HG03280 (cell line): ENCODE data around the gene TMEM109.

ENCODE experiments used
- ATAC-seq: cut with Tn5 transposase; IDR thresholded peaks from one replicate; pipeline ENCODE4 v1.9.1; 2021; ENCODE audit warnings: mild to moderate bottlenecking, moderate library complexity; ENCODE audit not compliant: unreplicated experiment

TMEM109 gene

DNA sequence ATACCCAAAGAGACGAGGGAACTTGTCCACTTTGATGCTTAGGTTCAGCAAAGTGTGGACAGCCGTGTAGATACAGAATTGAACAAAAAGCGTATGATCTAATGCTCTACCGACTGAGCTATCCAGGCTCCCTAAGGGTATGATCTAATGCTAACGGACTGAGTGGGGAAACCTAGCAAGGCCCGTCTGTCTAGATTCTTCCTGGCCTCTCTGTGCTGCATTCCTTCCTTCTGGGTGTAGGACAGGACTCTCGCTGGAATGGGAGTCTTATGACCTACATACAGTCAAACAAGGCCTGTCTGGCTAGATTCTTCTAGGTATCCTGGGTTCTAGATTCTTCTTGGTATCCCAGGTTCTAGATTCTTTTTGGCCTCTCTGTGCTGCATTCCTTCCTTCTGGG, 46.4 kb downstream of the TMEM109 start:
- ATAC-seq = no peak

DNA sequence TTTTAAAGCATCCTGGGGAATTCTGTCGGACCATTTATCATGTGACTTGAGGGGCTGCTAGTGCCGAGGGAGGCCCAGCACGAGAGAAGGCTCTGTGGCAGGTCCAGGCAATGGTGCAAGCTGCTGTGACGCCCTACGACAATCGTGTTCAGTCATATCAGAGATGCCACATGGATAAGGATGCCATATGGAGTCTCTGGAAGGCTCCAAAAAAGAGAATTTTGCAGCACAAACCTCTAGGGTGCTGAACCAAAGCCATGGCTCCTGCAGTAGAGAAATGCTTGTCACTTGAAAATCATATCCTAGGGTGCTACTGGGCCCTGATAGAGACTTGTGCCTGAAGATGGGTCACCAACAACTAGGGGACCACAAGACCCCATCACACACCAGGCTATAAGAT, 50.8 kb downstream of the TMEM109 start:
- ATAC-seq = no peak

DNA sequence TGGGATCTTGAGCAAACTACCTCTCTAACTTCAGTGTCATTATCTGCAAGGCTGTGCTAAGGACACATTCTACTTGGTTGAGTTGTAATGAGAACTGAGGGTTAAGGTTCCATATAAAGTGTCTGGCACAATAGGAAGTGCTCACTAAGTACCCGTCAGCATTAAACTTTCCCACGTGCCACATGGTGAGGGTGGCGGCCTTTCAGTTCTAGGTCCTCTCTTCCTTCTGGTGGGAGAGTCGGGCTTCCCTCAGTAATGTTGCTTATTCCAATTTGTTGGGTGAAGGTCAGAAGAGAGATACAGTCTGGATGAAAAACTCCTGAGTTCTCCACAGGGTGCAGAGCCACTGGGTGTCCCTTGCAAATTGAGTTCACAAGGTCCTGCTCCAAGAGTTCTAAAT, 52.9 kb downstream of the TMEM109 start:
- ATAC-seq = no peak

DNA sequence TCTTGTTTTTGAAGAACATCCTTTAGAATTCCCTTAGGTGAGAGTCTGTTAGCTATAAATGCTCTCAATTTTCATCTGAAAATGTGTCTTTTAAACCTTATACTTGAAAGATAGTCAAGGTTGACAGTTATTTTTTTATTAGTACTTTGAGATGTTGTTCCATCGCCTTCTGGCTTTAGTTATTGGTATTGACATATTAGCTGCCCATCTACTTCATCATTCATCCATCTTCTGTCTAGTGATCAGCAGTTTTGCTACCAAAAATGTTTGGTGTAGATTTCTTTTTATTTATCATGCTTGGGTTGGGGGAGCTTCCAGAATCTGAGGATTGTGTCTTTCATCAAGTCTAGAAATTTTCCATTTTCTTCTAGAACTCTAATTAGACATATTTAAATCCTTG, 54.3 kb downstream of the TMEM109 start:
- no peak for ATAC-seq

DNA sequence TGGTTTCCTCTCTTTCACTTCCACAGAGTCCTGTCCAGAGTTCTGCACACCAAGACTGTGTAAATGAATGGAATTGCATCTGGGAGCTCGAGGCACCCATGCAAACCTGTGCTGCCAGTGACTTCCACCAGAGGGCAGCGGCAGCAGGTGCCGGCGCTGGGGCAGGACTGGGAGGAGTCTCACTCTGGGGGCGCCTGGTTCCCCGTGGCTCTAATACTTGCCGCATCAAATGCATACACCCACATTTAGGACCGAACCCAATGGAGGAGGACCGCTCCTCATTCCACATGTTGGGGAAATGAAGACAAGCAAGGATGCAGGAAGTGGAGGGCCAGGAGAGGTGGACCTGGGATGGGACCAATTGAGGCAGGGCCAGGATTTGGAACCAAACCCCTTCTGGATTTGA, 56.4 kb downstream of the TMEM109 start:
- ATAC-seq = peak; percentile 71

DNA sequence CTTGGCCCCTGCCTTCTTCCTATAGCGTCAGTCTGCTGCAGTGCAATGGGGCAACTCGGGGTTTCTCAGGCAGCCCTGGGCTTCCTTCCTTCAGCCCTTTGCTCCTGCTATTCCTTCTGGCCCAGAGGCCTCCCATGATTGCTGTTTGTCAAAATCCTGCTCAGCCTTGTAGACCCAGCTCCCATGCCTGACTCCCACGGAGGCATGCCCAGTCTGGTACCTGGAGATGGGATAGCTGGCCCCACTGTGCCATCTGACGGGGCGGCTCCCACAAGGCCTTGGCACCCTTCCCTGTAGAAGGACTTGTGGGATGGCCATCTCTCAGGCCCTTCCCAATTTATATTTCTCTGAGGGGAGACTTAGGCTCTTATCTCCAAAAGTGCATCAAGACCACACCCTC, 56.9 kb downstream of the TMEM109 start:
- no peak for ATAC-seq

DNA sequence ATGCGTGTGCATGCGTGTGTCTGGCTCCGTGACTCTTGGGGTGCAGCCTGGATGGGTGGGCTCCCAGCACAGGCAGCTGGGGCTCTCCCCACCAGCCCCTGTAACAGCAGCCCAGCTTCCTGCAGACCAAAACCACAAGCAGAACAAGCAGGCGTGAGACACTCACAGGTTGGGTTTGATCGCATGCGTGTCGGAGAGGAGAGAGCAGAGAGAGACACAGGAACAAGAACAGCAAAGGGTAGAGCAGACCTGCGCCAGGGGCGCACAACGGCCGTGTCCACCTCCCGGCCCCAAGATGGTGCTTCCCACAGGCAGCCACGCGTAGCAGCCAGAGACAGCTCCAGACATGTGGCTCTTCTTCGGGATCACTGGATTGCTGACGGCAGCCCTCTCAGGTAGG, 57.6 kb downstream of the TMEM109 start, which contains the start of gene CD6:
Gene CD6 (plus strand): TSS at position 161 of the 400 bp plus-strand sequence. CDS start 186 bp downstream, at position 347.
- no peak for ATAC-seq

DNA sequence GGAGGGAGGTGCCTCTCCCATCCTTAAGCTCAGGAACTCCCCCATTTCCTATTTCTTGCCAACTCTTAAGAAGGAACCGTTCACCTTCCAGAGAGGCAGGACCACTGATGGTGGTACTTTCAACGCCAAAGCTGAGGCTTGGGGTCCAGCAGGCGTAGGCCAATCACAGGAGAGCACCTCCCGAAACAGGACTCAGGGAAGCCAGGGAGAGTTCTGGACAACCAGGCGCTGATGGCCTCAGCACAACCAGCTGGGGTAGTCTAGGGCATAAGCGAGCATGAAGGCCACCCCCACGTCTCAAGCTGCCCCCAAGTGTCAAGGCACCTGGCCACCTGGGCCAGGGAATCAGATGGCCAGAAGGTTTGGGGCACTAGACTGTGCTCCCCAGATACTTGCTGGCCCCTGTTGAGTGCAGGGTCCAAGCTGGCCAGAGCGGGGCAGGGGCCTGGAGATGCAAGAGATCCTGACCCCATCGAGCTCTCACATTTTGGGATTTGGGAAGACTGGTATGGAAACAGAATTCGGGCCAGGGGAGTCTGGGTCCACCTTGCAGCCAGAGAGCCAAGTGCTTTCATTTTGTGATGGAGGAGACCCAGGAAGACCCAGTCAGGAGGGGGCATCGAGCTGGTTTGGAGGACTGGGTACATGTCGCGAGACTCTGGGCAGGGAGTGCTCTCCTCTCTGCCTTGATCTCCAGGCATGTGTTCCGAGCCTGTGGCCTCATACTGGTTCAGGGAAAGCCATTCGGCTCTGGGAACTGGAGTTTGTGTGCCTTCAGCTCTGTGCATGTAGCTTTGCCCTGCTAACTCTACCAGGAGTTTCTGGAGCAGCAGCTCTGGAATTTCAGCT, 58.4 kb downstream of the TMEM109 start:
- no peak for ATAC-seq
